Measurements from ENCODE around the gene TCEAL4. TPM values are rescaled to one million over a fixed set of nuclear protein-coding genes. Genes with fewer than 3 reads are reported as not detected.

Gene TCEAL4
- total RNA-seq, 1 experiment from 2014 or later, result 84.1 TPM

DNA sequence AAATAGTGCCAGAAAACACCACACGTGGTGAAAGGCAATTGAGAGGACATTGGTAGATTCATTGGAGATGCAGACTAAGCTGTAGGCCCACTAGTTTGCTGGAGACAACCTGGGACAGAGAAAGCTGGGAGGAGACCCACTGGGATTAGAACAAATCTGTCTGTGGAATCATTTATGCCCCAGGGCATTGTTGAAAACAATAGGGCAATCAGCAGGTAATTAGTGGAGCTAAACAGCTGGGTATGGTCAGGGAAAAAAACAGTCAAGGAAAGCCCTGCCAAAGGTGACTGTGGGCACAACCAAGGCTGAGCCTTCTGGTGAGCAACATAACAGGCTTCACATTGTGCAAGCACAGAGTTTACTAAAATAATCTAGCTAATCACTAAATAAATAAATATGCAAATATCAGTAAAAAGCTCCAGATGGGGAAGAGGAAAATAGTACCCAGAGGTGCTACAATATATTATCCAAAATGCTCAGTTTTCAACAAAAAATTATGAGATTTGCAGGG lies 31.4 kb downstream of the TCEAL4 start:
- DNase-seq (ENCODE audit: low read depth, low spot score) (no peak), ATAC-seq (no peak)
- TF ChIP-seq, protein P1, sequence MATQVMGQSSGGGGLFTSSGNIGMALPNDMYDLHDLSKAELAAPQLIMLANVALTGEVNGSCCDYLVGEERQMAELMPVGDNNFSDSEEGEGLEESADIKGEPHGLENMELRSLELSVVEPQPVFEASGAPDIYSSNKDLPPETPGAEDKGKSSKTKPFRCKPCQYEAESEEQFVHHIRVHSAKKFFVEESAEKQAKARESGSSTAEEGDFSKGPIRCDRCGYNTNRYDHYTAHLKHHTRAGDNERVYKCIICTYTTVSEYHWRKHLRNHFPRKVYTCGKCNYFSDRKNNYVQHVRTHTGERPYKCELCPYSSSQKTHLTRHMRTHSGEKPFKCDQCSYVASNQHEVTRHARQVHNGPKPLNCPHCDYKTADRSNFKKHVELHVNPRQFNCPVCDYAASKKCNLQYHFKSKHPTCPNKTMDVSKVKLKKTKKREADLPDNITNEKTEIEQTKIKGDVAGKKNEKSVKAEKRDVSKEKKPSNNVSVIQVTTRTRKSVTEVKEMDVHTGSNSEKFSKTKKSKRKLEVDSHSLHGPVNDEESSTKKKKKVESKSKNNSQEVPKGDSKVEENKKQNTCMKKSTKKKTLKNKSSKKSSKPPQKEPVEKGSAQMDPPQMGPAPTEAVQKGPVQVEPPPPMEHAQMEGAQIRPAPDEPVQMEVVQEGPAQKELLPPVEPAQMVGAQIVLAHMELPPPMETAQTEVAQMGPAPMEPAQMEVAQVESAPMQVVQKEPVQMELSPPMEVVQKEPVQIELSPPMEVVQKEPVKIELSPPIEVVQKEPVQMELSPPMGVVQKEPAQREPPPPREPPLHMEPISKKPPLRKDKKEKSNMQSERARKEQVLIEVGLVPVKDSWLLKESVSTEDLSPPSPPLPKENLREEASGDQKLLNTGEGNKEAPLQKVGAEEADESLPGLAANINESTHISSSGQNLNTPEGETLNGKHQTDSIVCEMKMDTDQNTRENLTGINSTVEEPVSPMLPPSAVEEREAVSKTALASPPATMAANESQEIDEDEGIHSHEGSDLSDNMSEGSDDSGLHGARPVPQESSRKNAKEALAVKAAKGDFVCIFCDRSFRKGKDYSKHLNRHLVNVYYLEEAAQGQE (IDR thresholded peaks at IDR 0.05; ENCODE audit: insufficient read depth in 1 of 2, low read depth in 2 of 2, low read length in 1 of 2), result no peak
- TF ChIP-seq, protein P2, sequence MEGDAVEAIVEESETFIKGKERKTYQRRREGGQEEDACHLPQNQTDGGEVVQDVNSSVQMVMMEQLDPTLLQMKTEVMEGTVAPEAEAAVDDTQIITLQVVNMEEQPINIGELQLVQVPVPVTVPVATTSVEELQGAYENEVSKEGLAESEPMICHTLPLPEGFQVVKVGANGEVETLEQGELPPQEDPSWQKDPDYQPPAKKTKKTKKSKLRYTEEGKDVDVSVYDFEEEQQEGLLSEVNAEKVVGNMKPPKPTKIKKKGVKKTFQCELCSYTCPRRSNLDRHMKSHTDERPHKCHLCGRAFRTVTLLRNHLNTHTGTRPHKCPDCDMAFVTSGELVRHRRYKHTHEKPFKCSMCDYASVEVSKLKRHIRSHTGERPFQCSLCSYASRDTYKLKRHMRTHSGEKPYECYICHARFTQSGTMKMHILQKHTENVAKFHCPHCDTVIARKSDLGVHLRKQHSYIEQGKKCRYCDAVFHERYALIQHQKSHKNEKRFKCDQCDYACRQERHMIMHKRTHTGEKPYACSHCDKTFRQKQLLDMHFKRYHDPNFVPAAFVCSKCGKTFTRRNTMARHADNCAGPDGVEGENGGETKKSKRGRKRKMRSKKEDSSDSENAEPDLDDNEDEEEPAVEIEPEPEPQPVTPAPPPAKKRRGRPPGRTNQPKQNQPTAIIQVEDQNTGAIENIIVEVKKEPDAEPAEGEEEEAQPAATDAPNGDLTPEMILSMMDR (IDR thresholded peaks at IDR 0.05), result no peak
- TF ChIP-seq SIN3A (IDR thresholded peaks at IDR 0.05; ENCODE audit: borderline replicate concordance, insufficient read depth, low read depth, low read length) (no peak), TCF7L2 (IDR thresholded peaks at IDR 0.05; ENCODE audit: low read depth, low read length) (no peak), POLR2AphosphoS5 (IDR thresholded peaks at IDR 0.05; ENCODE audit: low read depth, low read length) (no peak)
- in situ Hi-C loops (cut with HindIII; ENCODE audit: low pct_unique_long_range_greater_than_20kb, low sequenced_read_pairs) (no loop called here), intact Hi-C loops (cut with micrococcal nuclease; ENCODE audit: unreplicated experiment) (no loop called here)
- ChIA-PET CTCF (no interaction called here), POLR2A (no interaction called here)
- Histone ChIP-seq H3K4me3 (ENCODE audit: low read depth in 2 of 2, low read length in 2 of 2) (no peak overlapping the region), H3K27me3 (ENCODE audit: control insufficient read depth, insufficient read depth, low read length) (no peaks in the 10 kb centered on the region), H3K4me1 (ENCODE audit: control insufficient read depth, insufficient read depth, low read length) (no peaks in the 10 kb centered on the region; the same call in 1 of the 2 replicates), H3K36me3 (ENCODE audit: control insufficient read depth, insufficient read depth, low read length) (no peaks in the 10 kb centered on the region), H3K9me3 (ENCODE audit: control insufficient read depth, insufficient read depth, low read depth, low read length) (no peaks in the 10 kb centered on the region), H3K27ac (ENCODE audit: low read length) (no peak overlapping the region)
- BruUV-seq (replicated peaks), result no TSS peak

DNA sequence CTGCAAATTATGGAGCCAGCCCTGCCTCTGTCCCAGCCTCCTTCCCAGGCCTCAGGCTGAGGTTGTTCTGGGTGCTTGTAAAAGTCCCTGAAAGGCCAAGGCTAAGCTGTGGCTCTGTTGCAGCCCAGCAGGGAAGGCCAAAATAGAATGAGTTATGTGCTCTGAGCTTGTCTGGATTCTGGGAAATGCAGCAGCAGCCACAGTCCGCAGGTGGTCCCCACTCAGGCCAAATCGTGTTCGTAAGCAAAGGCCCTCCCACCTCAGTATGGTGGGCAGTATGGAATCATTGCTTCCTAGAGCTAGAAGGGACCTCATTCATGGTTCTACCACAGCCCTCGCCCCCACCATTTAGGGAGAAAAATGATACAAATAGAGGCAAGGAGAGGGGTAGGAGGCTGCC lies 38.8 kb downstream of the TCEAL4 start:
- Histone ChIP-seq H3K36me3 (ENCODE audit: control insufficient read depth, insufficient read depth, low read length) (no peaks in the 10 kb centered on the region), H3K4me1 (ENCODE audit: control insufficient read depth, insufficient read depth, low read length) (peaks cover 11% of the 10 kb centered on the region; the same call in 1 of the 2 replicates), H3K27me3 (ENCODE audit: control insufficient read depth, insufficient read depth, low read length) (no peaks in the 10 kb centered on the region), H3K27ac (ENCODE audit: low read length) (peak overlapping the region; percentile 58), H3K9me3 (ENCODE audit: control insufficient read depth, insufficient read depth, low read depth, low read length) (no peaks in the 10 kb centered on the region), H3K4me3 (ENCODE audit: low read depth in 2 of 2, low read length in 2 of 2) (no peak overlapping the region)
- POLR2A ChIA-PET, result interaction anchor here (0.6 kb wide), 1 partner anchor 136 kb away, joined by 6 read pairs; no protein-coding TSS in a partner anchor
- ATAC-seq (peak; percentile 10; the same call in 1 of the 2 replicates), DNase-seq (ENCODE audit: low read depth, low spot score) (no peak)
- no TSS peak for BruUV-seq (replicated peaks)
- TF ChIP-seq TCF7L2 (IDR thresholded peaks at IDR 0.05; ENCODE audit: low read depth, low read length), result no peak
- TF ChIP-seq, protein P2 (IDR thresholded peaks at IDR 0.05), result no peak
- TF ChIP-seq, protein P1 (IDR thresholded peaks at IDR 0.05; ENCODE audit: insufficient read depth in 1 of 2, low read depth in 2 of 2, low read length in 1 of 2), result no peak
- no peak for TF ChIP-seq SIN3A (IDR thresholded peaks at IDR 0.05; ENCODE audit: borderline replicate concordance, insufficient read depth, low read depth, low read length)
- no peak for TF ChIP-seq POLR2AphosphoS5 (IDR thresholded peaks at IDR 0.05; ENCODE audit: low read depth, low read length)
- intact Hi-C loops (cut with micrococcal nuclease; ENCODE audit: unreplicated experiment), result no loop called here
- CTCF ChIA-PET, result no interaction called here
- in situ Hi-C loops (cut with HindIII; ENCODE audit: low pct_unique_long_range_greater_than_20kb, low sequenced_read_pairs), result no loop called here
